Skeletal muscle tissue (tissue), 4 donors: Measurements from ENCODE around the gene PPT2. TPM values are rescaled to one million over a fixed set of nuclear protein-coding genes. Genes with fewer than 3 reads are reported as not detected.
A peak's percentile ranks its signal among the peaks of the same experiment; 100 is the strongest.
"Not testable (repeated sequence)": the region's sequence is repeated elsewhere in the genome, so short reads cannot be mapped to it uniquely, and the experiment has no call there.

ENCODE experiments used
- H3K27ac ChIP-seq: one replicate; pipeline ENCODE4 v1.7.0; 2013; ENCODE audit warnings: mild to moderate bottlenecking, low read depth, low read length, inconsistent platforms
- H3K27me3 ChIP-seq, 3 donors: one replicate each; pipeline ENCODE4 v1.7.0; 2013; ENCODE audit warnings: low read length in 3 of 3; ENCODE audit not compliant: control insufficient read depth in 3 of 3, insufficient read depth in 3 of 3
- H3K36me3 ChIP-seq, 3 donors: one replicate each; pipeline ENCODE4 v1.7.0; 2013; ENCODE audit warnings: low read length in 3 of 3; ENCODE audit not compliant: control insufficient read depth in 3 of 3, insufficient read depth in 3 of 3
- H3K4me1 ChIP-seq, 3 donors: one replicate each; pipeline ENCODE4 v1.7.0; 2013; ENCODE audit warnings: low read length in 3 of 3, mild to moderate bottlenecking in 3 of 3; ENCODE audit not compliant: control insufficient read depth in 3 of 3, insufficient read depth in 3 of 3
- H3K4me3 ChIP-seq, 3 donors: one replicate each; pipeline ENCODE4 v1.7.0; 2013; ENCODE audit warnings: low read length in 3 of 3
- H3K9ac ChIP-seq, 3 donors: one replicate each; pipeline ENCODE4 v1.7.0; 2013; ENCODE audit warnings: low read length in 3 of 3, mild to moderate bottlenecking in 3 of 3, moderate library complexity in 2 of 3, low read depth in 1 of 3
- H3K9me3 ChIP-seq, 3 donors: one replicate each; pipeline ENCODE4 v1.7.0; 2013; ENCODE audit warnings: low read length in 3 of 3; ENCODE audit not compliant: control insufficient read depth in 3 of 3
- total RNA-seq: library from RNA; depleted of rRNA; stranded (reverse); fragments of >200 nt; gene quantifications from one replicate; pipeline ENCODE4 v1.2.3, GENCODE V29; 2014
- donor health status: Osteomylitis.

The PPT2 gene
- total RNA-seq, 1 donor from 2014 or later, result 31.3 TPM

- Histone ChIP-seq H3K27ac (no peak overlapping the region), H3K36me3 (peaks cover 25 to 31% (median 27%) of the 10 kb centered on the region in 3 donors), H3K9me3 (no peaks in the 10 kb centered on the region), H3K9ac (no peak overlapping the region), H3K27me3 (no peaks in the 10 kb centered on the region), H3K4me3 (no peak overlapping the region), H3K4me1 (peaks cover 53 to 59% (median 55%) of the 10 kb centered on the region in 3 donors)
Observed at GRCh38 chr6:32181148-32181702, 27.3 kb downstream of the PPT2 start.

- Histone ChIP-seq H3K9me3 (no peaks in the 10 kb centered on the region), H3K4me1 (peaks cover 50 to 59% (median 53%) of the 10 kb centered on the region in 3 donors), H3K27ac (no peak overlapping the region)
Observed at GRCh38 chr6:32181915-32182529, 28.1 kb downstream of the PPT2 start.

GRCh38 chr6:32182555-32182981, 28.6 kb downstream of the PPT2 start:
- H3K27ac ChIP-seq, result no peak overlapping the region
- H3K4me1 ChIP-seq, result peaks cover 46 to 57% (median 53%) of the 10 kb centered on the region in 3 donors
- H3K9ac ChIP-seq, result peak overlapping the region in 2 of 3 donors; percentile 40 to 57
- no peaks in the 10 kb centered on the region for H3K9me3 ChIP-seq
- peaks cover 36 to 44% (median 37%) of the 10 kb centered on the region in 3 donors for H3K36me3 ChIP-seq
- no peak overlapping the region for H3K4me3 ChIP-seq
- H3K27me3 ChIP-seq, result no peaks in the 10 kb centered on the region

More at GRCh38 chr6:32181915-32182529, 28.1 kb downstream of the PPT2 start:
- H3K36me3 ChIP-seq, result peaks cover 31 to 39% (median 32%) of the 10 kb centered on the region in 3 donors
- H3K4me3 ChIP-seq, result no peak overlapping the region
- H3K27me3 ChIP-seq, result no peaks in the 10 kb centered on the region
- H3K9ac ChIP-seq, result peak overlapping the region in 1 of 3 donors; percentile 57

GRCh38 chr6:32183030-32183429, 29.1 kb downstream of the PPT2 start:
- no peaks in the 10 kb centered on the region for H3K9me3 ChIP-seq

GRCh38 chr6:32183483-32184083, 29.6 kb downstream of the PPT2 start:
- H3K4me3 ChIP-seq, result no peak overlapping the region
- H3K27me3 ChIP-seq, result no peaks in the 10 kb centered on the region
- H3K4me1 ChIP-seq, result peaks cover 55 to 65% (median 61%) of the 10 kb centered on the region in 3 donors
- H3K9me3 ChIP-seq, result no peaks in the 10 kb centered on the region
- peaks cover 39 to 47% (median 41%) of the 10 kb centered on the region in 3 donors for H3K36me3 ChIP-seq
- peak overlapping the region in 1 of 3 donors; percentile 54 for H3K9ac ChIP-seq
- peak overlapping the region; percentile 26 for H3K27ac ChIP-seq

More at GRCh38 chr6:32183030-32183429, 29.1 kb downstream of the PPT2 start:
- H3K4me1 ChIP-seq, result peaks cover 50 to 60% (median 56%) of the 10 kb centered on the region in 3 donors
- H3K27me3 ChIP-seq, result no peaks in the 10 kb centered on the region
- peak overlapping the region in 2 of 3 donors; percentile 40 to 54 for H3K9ac ChIP-seq
- peaks cover 39 to 47% (median 41%) of the 10 kb centered on the region in 3 donors for H3K36me3 ChIP-seq
- no peak overlapping the region for H3K4me3 ChIP-seq
- H3K27ac ChIP-seq, result peak overlapping the region; percentile 26

GRCh38 chr6:32184084-32184640, 30.2 kb downstream of the PPT2 start, which contains the start of gene AGER:
AGER (minus strand) TSS chr6:32184253; CDS start chr6:32184222, 31 bp downstream.
- Histone ChIP-seq H3K27me3 (no peaks in the 10 kb centered on the region), H3K4me3 (no peak within 1 kb of the TSS), H3K9me3 (no peaks in the 10 kb centered on the region), H3K4me1 (peaks cover 55 to 65% (median 62%) of the 10 kb centered on the region in 3 donors), H3K27ac (peak within 1 kb of the TSS; percentile 73), H3K9ac (peak within 1 kb of the TSS in 1 of 3 donors; percentile 54), H3K36me3 (peaks cover 39 to 47% (median 41%) of the 10 kb centered on the region in 3 donors)

- peak overlapping the region; percentile 73 for H3K27ac ChIP-seq
- peak overlapping the region; percentile 45 to 53 (median 47) for H3K9ac ChIP-seq
- H3K4me1 ChIP-seq, result peaks cover 47 to 64% (median 61%) of the 10 kb centered on the region in 3 donors
- H3K4me3 ChIP-seq, H3K27me3 ChIP-seq, H3K9me3 ChIP-seq: not testable (repeated sequence)
- peaks cover 27 to 36% (median 33%) of the 10 kb centered on the region in 3 donors for H3K36me3 ChIP-seq
Observed at GRCh38 chr6:32185681-32186131, 31.8 kb downstream of the PPT2 start.

GRCh38 chr6:32186151-32186840, 32.4 kb downstream of the PPT2 start:
- H3K27ac ChIP-seq, result peak overlapping the region; percentile 73
- not testable (repeated sequence) for H3K4me3 ChIP-seq, H3K9me3 ChIP-seq, H3K27me3 ChIP-seq
- H3K9ac ChIP-seq, result peak overlapping the region; percentile 45 to 53 (median 47)
- H3K36me3 ChIP-seq, result peaks cover 23 to 30% (median 28%) of the 10 kb centered on the region in 3 donors
- peaks cover 48 to 69% (median 63%) of the 10 kb centered on the region in 3 donors for H3K4me1 ChIP-seq

- Histone ChIP-seq H3K9ac (no peak overlapping the region), H3K9me3 (no peaks in the 10 kb centered on the region), H3K4me3 (no peak overlapping the region), H3K4me1 (peaks cover 44 to 68% (median 64%) of the 10 kb centered on the region in 3 donors), H3K36me3 (peaks cover 19 to 29% (median 23%) of the 10 kb centered on the region in 3 donors), H3K27me3 (no peaks in the 10 kb centered on the region), H3K27ac (no peak overlapping the region)
Observed at GRCh38 chr6:32187009-32187709, 33.2 kb downstream of the PPT2 start.
